ENCODE data around the gene JAKMIP2.

The JAKMIP2 gene

DNA sequence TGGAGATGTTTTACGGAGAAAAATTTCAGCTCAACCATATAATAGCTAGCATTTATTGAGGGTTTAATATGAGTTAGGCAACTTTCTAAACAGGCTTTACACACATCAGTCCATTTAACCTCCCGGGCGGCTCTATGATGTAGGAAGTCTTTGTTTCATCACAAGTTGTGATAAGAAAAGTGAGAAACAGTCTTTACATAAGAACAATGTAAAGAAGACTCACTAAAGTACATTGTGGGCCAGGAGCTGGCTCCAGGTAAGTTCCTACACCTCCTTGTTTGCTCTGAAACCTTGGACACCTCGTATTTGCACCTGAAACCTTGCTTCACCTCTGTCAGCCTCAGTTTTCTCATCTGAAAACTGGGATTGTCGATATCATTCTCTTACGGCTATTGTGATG, 116.1 kb downstream of the JAKMIP2 start:
- Histone ChIP-seq H2AFZ (ENCODE audit: low read depth, low read length, severe bottlenecking) (no peak overlapping the region), H3K4me3 (ENCODE audit: insufficient read depth, low read length, poor library complexity, severe bottlenecking) (no peak overlapping the region), H3F3A (ENCODE audit: insufficient read depth) (no peaks in the 10 kb centered on the region), H3K27ac (ENCODE audit: low read depth, low read length) (no peak overlapping the region), H3K9me2 (replicated peaks; ENCODE audit: insufficient read depth, low read length) (no peaks in the 10 kb centered on the region), H3K27me3 (ENCODE audit: low read length) (no peaks in the 10 kb centered on the region), H3K79me2 (ENCODE audit: insufficient read depth, low read length) (no peaks in the 10 kb centered on the region), H3K9ac (ENCODE audit: low read length) (no peak overlapping the region), H4K20me1 (ENCODE audit: low read depth, low read length) (no peaks in the 10 kb centered on the region), H3K9me3 (ENCODE audit: insufficient read depth, low read length) (no peaks in the 10 kb centered on the region), H3K4me2 (ENCODE audit: low read depth, low read length, poor library complexity, severe bottlenecking) (no peak overlapping the region), H3K36me3 (ENCODE audit: low read length) (no peaks in the 10 kb centered on the region)
- TF ChIP-seq, protein P1, sequence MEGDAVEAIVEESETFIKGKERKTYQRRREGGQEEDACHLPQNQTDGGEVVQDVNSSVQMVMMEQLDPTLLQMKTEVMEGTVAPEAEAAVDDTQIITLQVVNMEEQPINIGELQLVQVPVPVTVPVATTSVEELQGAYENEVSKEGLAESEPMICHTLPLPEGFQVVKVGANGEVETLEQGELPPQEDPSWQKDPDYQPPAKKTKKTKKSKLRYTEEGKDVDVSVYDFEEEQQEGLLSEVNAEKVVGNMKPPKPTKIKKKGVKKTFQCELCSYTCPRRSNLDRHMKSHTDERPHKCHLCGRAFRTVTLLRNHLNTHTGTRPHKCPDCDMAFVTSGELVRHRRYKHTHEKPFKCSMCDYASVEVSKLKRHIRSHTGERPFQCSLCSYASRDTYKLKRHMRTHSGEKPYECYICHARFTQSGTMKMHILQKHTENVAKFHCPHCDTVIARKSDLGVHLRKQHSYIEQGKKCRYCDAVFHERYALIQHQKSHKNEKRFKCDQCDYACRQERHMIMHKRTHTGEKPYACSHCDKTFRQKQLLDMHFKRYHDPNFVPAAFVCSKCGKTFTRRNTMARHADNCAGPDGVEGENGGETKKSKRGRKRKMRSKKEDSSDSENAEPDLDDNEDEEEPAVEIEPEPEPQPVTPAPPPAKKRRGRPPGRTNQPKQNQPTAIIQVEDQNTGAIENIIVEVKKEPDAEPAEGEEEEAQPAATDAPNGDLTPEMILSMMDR (IDR thresholded peaks at IDR 0.05; ENCODE audit: insufficient read depth, low read length, poor library complexity, severe bottlenecking), result no peak
- TF ChIP-seq EZH2phosphoT487 (conservative IDR thresholded peaks at IDR 0.05; ENCODE audit: low read length), result no peak

DNA sequence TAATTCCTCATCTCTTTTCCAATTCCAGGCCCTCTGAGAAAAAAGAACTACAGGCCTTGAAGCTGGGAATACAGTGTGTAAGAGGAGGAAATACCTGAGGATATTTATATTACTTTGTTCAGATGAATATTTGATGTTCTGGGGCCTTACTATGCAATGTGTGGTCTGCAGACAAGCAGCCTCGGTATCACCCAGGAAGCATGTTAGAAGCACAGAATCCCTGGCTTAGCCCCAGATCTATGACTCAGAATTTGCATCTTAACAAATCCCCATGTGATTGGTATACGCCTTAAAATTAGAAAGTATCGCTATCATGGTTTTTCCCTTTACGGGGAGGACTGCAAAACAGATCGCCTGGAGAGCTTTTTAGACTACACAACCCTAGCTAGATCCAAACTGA, 121.0 kb downstream of the JAKMIP2 start:
- Histone ChIP-seq H2AFZ (ENCODE audit: low read depth, low read length, severe bottlenecking) (no peak overlapping the region), H3F3A (ENCODE audit: insufficient read depth) (no peaks in the 10 kb centered on the region), H3K79me2 (ENCODE audit: insufficient read depth, low read length) (no peaks in the 10 kb centered on the region), H3K27me3 (ENCODE audit: low read length) (no peaks in the 10 kb centered on the region), H3K36me3 (ENCODE audit: low read length) (no peaks in the 10 kb centered on the region), H3K4me3 (ENCODE audit: insufficient read depth, low read length, poor library complexity, severe bottlenecking) (no peak overlapping the region), H3K27ac (ENCODE audit: low read depth, low read length) (no peak overlapping the region), H3K9me3 (ENCODE audit: insufficient read depth, low read length) (no peaks in the 10 kb centered on the region), H4K20me1 (ENCODE audit: low read depth, low read length) (no peaks in the 10 kb centered on the region), H3K4me2 (ENCODE audit: low read depth, low read length, poor library complexity, severe bottlenecking) (no peak overlapping the region), H3K9me2 (replicated peaks; ENCODE audit: insufficient read depth, low read length) (no peaks in the 10 kb centered on the region), H3K9ac (ENCODE audit: low read length) (no peak overlapping the region)
- TF ChIP-seq EZH2phosphoT487 (conservative IDR thresholded peaks at IDR 0.05; ENCODE audit: low read length), result no peak
- TF ChIP-seq, protein P1 (IDR thresholded peaks at IDR 0.05; ENCODE audit: insufficient read depth, low read length, poor library complexity, severe bottlenecking), result no peak

DNA sequence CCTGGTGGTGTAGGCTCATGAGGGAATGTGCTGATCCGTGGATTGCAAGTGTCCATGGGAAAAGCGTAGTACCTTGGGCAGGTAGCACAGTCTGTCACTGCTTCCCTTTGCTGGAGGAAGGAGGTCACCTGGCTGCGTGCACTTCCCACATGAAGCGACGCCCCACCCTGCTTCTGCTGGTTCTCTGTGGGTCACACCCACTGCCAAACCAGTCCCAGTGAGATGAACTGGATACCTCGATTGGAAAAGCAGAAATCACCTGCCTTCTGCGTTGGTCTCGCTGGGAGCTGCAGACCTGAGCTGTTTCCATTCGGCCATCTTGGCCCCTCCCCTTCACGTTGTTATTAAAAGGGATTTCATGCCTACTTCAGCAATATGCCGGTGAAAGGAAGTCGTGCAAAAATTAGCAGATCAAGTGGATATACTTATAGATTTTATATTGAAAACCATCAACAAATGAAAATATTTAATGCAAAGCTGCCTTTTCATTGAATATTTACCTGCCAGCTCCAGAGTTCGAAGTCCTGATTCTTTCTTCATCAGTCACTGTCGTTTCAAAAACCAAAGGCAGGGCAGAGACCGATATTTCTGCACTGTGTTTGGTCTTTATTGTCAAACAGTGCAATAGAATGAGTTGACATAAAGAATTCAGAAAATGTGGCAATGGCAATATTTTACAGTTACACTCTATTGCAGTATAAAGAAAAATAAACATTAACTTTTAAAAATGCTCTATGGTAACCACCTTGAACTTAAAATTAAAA, 123.2 kb downstream of the JAKMIP2 start:
- no peaks in the 10 kb centered on the region for H3F3A ChIP-seq (ENCODE audit: insufficient read depth)
- TF ChIP-seq EZH2phosphoT487 (conservative IDR thresholded peaks at IDR 0.05; ENCODE audit: low read length), result no peak
- TF ChIP-seq, protein P1 (IDR thresholded peaks at IDR 0.05; ENCODE audit: insufficient read depth, low read length, poor library complexity, severe bottlenecking), result no peak
- H3K9me3 ChIP-seq (ENCODE audit: insufficient read depth, low read length), result no peaks in the 10 kb centered on the region
- H2AFZ ChIP-seq (ENCODE audit: low read depth, low read length, severe bottlenecking), result no peak overlapping the region
- H3K4me2 ChIP-seq (ENCODE audit: low read depth, low read length, poor library complexity, severe bottlenecking), result no peak overlapping the region
- H3K9ac ChIP-seq (ENCODE audit: low read length), result no peak overlapping the region
- no peak overlapping the region for H3K4me3 ChIP-seq (ENCODE audit: insufficient read depth, low read length, poor library complexity, severe bottlenecking)
- H3K36me3 ChIP-seq (ENCODE audit: low read length), result no peaks in the 10 kb centered on the region
- H3K9me2 ChIP-seq (replicated peaks; ENCODE audit: insufficient read depth, low read length), result no peaks in the 10 kb centered on the region
- no peak overlapping the region for H3K27ac ChIP-seq (ENCODE audit: low read depth, low read length)
- no peaks in the 10 kb centered on the region for H4K20me1 ChIP-seq (ENCODE audit: low read depth, low read length)
- H3K27me3 ChIP-seq (ENCODE audit: low read length), result no peaks in the 10 kb centered on the region
- H3K79me2 ChIP-seq (ENCODE audit: insufficient read depth, low read length), result no peaks in the 10 kb centered on the region

Measured in SU-DHL-6 (cell line).